DOHH2 (cell line): ENCODE data around the gene NEK7.

Source experiments
- CTCF ChIP-seq: fragments of 200-600 bp; sonication (generic); IDR thresholded peaks from one replicate; pipeline ENCODE4 v1.5.1; 2014; ENCODE audit warnings: antibody characterized with exemption, mild to moderate bottlenecking, low read depth, low read length; ENCODE audit not compliant: poor library complexity, severe bottlenecking
- EZH2phosphoT487 ChIP-seq: fragments of 200-600 bp; sonication (generic); IDR thresholded peaks from 2 replicates; pipeline ENCODE4 v1.6.1; 2017; ENCODE audit warnings: borderline replicate concordance, mild to moderate bottlenecking, antibody characterized with exemption, low read length, moderate library complexity, mixed read lengths

GRCh38 chr1:198259333-198260074 is 102.7 kb downstream of the NEK7 start:
- no peak for TF ChIP-seq CTCF
- no peak for TF ChIP-seq EZH2phosphoT487
